GM19455 (cell line): ENCODE data around the gene POLR2M.

Source experiments
- ATAC-seq: cut with Tn5 transposase; IDR thresholded peaks from one replicate; pipeline ENCODE4 v1.9.1; 2021; ENCODE audit not compliant: unreplicated experiment

The POLR2M gene

DNA sequence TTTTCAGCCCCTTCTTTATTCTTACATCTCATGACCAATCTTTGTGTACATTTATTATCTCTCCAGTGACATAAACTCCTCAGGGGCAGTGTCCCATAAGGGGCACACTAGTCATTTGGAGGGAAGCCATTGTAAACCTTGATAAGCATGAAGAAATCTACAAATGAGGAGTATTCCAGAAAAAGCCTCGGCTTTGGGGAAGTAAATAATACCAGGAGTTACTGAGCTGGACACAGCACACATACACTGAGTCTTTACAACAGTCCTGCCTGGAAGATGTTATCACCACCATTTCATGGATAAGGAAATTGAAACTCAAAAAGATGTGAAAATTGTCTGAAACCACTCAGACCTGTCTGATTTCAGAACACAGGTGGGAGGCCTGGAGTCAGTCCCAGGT is 15.4 kb upstream of the POLR2M start:
- no peak for ATAC-seq

DNA sequence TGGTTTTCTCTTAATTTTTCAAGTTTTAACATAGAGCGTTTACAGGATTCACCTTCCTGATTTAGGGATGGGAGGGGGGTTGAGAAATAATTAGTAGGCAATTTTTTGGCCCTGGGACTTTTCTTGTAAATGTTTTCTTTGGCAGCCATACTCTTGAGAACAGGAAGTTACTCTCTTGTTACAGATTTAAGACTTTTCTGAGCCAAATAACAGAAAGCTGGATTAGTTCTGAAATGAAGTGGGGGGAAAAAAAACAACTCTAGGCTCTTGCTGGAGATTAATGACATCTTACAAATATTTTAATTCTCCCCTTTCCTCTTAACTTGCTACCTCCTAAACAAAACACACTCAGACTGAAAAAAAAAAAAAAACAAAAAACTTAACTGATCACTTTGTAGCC is 13.8 kb upstream of the POLR2M start:
- no peak for ATAC-seq

DNA sequence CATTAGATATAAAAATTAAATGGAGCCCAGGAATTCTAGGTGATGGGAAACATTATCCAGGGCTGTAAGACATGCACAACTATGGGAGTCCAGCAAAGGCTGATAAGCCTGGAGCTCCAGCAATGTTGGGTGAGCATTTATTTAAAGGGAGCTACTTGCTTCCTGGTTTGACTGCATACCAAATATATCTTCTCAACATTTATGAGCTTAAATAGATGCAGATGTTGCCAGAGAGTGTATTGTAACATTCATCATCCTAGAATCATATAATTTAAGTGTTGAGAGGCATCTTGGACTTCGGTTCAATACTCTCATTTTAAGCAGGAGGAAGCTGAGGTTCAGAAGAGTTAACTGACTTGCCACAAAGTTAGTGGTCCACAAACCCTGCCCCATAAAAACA is 12.2 kb upstream of the POLR2M start:
- ATAC-seq, result no peak

DNA sequence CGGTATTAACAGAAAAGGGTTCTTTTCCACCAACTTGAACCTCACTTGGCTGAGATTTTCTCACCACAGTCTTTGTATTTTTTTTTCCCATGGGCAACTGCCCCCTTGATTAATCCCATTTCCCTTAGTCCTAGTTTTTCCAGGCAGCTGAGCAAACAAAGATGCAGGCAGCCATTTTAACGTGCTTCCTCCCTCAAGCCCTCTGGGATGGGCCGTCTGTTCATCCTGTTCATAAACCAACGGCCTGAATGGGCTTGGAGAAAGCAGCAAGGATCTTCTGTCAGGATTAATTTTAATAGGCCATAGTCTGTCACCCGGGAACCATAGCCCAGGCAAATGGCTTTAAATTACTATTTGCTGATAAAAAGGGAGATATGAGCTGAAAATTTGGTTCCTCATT is 10.4 kb upstream of the POLR2M start:
- ATAC-seq, result no peak

DNA sequence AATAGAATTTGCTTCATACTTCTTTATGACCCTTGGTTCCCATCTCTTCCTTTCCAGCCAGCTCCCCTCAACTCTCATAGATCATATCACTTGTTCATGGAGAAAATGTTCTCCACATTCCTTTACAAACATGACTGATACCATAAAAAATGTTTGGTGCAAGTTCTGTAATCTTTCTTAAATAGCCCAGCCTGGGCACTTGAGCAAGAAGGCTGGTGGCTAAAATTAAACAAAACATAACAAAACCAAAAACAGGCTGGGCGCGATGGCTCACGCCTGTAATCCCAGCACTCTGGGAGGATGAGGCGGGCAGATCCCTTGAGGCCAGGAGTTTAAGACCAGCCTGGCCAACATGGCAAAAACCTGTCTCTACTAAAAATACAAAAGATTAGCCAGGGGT is 8.9 kb upstream of the POLR2M start:
- no peak for ATAC-seq

DNA sequence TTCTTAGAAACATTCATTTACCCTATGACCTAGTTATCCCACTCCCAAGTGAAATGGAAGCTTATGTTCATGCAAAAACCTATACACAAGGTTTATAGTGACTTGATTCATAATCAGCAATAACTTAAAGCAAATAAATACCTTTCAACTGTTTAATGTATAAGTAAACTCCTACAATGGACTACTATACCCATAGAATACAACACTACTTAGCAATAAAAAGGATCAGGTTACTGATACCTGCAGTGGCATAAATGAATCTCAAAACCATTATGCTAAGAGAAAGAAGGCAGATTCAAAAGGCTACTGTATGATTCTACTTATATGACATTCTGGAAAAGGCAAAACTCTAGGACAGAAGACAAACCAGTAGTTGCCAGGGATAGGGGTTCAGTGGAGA is 8.3 kb upstream of the POLR2M start:
- no peak for ATAC-seq

DNA sequence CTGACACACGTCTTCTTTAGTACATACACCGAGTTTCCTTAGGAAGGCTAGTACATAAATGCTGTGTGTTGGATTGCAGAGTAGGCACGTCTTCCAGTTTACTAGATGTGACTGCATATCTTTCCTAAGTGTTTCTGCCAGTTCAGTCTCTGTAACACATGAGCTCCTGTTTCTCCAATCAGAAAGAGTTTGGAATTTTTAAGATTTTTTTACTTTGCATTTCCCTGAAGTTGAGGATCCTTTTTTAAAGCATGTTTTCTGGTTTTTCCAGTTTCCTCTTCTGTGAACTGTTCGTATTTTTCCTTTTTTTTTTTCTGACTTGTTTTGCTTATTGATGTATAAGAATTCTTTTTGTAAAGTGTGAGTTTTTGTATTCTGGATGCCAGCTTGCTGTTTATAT is 7.5 kb upstream of the POLR2M start:
- ATAC-seq, result no peak

DNA sequence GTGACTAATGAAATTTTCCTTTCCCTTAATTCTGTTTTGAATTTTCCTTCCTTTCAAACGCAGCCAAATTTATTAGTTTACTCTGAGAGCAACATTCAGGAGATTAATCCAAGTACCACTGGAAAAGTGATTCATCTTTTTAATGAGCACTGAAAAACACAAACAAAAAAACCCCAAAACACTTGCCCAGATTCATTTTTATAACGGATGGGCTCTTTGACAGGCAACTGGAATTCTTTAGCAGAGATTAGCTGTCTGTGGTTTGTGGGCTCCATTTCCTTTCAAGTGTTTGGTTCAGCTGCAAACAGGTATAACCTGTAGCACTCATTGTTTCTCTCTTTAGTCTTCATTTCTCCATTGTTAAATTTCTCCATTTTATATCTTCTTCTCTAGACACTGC is 3.1 kb upstream of the POLR2M start:
- no peak for ATAC-seq

DNA sequence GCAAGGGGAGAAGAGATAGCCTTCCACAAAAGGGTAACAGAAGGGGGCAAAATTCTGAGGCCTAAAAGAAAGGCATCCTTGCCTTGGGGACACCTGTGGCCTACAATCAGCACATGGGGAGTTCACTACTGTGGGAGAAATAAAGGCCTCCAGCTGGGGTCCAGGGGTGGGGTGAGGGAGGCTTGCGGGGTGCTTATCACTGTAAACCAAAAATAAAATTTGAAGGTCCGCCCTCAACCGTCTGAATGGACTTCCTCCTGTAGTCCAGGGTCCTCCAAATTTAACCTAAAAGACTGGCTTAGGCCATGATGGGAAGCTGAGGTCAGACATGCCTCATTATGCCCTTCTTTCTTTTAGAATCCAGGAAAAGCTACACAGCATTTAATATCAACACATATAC is 2.1 kb upstream of the POLR2M start:
- no peak for ATAC-seq

DNA sequence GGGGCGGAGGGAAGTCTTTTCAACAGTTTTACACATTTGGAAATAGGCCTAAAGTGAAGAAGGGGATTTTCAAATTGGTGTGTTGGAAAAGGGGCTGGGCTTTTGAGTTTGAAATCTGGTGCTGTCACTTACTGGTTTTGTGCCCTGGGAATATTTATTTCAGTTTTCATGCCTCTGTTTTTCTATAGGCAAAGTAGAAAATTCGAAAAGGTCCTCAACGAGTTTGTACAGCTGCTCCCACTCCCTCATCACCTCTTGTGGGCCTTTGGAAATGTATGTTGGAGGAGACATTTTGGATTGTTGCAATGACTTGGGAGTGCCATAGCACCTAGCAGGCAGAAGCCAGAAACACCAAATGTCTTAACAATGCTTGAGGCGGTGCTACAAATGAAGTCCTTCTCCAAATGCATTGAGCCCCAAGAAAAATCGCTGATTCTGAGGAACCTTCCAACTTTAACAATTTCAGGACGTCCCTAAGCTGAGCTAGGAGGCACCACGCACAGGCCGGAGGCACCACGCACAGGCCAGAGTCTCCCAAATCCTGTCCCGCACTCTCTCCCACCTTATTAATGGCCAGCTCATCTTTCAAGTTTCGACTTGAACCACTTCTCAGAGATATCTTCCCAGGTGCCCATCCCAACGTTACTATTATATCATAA is 639 bp upstream of the POLR2M start:
- ATAC-seq, result no peak

DNA sequence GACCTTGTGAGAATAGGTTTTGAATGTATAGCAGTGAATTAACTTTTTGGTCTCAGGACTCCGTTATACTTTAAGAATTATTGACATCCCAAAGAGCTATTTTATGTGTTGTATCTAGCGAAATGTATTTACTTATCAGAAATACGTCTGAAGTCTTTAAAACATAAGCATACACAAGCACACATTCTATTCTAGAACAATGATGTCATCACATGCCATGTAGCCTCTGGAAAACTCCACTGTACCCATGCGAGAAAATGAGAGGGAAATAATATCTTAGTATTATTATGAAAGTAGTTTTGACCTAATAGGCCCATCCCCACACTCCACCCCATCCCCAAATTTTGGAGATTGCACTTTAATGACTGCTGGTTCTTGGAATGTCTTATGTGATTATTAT is 1.5 kb downstream of the POLR2M start:
- ATAC-seq, result no peak

DNA sequence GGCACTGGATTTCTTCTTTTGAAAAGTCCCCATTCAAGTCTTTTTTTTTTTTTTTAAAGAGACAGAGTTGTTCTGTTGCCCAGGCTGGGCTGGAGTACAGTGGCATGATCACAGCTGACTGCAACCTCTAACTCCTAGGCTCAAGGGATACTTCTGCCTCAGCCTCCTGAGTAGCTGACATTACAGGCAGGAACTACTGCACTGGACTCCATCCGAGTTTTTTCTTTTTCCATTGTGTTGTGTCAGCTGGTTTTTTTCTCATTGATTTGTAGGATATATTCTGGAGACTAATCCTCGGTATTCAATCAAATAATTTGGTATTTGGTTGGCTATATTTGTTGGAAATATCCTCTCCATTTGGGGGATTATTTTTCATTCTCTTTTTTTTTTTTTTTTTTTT is 11.8 kb downstream of the POLR2M start:
- no peak for ATAC-seq

DNA sequence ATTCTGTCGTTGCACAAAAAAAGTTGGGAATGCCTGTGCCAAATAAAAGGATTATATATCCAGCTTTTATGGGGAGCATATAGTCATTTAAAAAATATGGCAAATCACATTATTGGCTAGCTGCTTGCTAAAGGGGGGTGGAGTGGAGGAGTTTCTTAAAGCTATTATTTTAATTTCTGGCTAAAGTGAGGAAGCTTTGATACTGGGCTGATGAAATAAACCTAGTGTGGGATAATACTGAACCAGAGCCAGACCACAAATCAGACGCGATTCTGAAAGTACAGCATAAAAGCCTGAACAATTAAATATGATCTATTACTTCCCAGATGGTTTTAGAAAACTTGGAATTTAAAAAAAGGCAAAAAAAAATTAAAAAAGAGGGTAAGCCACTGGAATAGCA is 14.4 kb downstream of the POLR2M start:
- no peak for ATAC-seq

DNA sequence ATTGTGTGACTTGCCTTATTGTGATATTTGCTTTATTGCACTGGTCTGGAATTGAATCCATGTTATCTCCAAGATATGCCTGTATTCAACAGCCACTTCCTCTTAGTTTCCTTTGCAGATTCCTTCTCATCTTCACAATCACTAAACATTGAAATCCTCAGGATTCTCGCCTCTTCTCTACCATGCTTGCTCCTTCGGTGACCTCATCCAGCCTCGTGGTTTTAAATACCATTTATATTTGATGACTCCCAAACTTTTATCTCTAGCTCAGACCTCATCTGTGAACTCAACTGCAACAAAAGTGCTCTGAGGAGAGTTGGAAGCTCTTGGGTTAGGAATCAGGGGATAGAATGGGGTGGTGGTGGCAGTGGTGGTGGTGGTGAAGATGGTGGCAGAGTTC is 19.9 kb downstream of the POLR2M start:
- ATAC-seq, result no peak

DNA sequence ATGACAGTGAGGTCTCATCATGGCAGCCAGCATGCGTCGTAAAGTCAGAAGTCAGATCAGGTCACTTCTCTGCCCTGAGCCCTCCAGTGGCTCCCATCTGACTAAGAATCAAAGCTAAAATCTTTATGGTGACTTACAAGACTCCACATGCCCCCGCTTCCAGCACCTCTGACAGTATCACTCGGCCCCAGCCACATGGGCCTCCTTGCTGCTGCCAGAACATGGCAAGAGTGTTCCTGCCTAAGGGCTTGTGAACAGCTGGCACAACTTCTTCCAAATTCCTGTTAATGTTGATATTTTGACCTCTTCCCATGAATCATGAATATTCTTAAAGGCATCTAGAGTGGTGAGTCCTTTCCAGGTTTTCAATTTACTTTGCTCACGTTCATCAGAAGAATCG is 20.5 kb downstream of the POLR2M start:
- no peak for ATAC-seq

DNA sequence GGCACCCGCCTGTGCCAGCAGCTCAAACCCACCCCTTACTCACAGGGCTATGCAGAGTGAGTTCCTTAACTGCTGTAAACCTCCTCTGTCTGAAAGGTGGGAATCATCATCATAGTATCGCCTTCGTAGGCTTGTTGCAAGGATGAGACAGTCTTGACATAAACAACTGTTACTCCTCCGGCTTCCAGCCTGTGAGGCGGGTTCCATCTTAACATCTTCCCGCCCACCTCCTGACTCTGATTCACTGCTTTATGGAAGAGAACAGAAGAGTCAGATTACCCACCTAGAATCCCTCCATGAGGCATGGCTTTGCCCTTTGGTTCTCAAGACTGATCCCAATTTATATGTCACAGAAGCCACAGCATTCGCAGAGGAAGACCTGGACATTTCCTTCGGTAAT is 21.9 kb downstream of the POLR2M start:
- ATAC-seq, result no peak

DNA sequence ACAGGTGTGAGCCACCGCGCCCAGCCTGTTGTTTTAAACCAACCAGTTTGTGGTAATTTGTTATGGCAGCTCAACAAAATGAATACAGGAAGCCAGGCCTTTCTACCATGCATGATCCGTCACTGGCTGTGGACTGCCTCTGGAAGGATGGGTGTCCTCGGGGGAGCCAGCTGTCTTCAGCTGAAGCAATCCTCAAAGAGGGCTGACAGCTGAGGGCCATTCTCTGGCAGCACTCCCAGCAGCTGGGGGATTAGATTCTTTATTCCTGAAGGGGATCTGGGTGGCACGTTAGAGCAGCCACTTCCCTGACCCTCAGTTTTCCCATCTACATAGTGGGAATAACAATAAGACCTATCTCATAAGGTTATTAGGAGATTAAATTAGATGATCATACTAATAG is 24.4 kb downstream of the POLR2M start:
- ATAC-seq, result no peak

DNA sequence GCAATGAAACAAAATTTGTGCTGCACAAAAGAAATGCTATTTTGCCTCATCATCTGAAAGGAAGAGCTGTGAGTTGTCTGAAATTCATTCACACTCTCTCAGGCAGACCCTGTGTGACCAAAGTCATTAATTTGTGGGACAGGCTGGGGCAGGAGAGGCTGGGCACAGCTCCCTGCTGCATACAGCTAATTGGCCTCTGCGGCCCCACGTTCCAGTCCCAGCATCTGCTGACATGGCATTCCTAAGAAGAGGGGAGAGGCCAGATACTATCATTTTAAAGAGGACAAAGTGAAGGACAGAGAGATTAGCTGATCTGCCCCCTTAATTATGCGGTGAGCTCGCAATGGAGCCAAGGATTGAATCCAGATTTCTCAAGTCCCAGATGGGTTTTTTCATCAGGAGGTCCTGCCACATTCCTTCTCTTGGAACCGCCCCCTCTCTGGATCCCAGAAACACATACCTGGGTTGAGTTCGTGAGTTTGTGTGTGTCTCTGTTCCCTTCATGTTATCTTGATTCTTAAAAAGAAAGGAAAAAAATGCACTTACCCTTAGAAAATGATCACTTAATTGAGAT is 25.1 kb downstream of the POLR2M start:
- no peak for ATAC-seq

DNA sequence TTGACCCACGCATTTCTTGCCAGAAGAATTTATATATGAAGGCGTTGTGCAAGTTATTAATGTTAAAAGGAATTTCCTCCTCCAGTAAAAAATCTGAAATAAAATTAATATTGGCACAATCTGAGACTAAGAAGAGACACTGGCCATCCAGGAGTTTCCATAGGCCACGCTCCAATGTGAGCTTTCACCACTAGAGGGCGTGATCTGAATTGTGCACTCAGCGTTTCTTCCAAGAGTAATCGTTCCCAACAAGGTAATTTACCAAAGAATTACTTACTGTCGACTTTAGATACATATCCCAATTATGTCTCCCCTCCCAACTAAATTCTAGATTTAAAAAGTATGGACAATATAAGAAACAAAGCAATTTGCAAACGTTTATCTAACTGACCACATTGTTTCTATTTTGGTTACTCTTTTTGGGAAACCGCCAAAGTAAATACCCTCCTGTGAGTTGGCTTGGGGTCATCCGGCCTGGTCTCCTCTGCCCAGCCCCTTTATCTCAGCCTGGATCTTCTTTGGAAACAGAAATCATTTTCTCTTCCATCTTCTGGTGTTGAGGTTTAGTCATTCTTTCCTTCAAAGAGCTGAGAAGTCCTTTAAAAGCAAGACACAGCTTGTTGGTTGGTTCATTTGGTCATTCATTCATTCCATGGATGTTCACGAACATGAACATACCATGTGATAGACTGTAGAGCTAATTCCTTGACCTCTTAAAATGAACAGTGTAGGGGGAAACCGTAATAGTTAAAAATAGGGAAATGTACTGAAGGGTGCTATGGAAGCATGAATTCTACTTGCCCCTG is 26.2 kb downstream of the POLR2M start:
- no peak for ATAC-seq

DNA sequence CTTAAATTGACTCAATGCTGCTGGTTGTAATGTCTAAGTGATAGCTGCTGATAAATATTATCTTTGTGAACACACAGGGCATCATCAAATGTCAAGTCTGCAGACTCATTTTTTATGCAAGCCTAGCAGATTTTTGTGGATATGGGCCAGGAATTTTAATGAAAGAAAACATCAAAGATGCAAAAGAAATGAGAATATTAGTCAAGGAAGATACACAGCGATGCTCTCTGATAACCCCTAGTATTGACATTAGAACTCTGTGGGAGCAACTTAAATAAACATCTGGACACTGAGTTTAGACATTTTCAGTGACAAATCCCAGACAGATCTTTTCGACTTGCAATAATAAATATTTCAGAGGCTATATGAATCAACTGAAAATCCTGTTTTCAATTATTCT is 28.3 kb downstream of the POLR2M start:
- no peak for ATAC-seq

DNA sequence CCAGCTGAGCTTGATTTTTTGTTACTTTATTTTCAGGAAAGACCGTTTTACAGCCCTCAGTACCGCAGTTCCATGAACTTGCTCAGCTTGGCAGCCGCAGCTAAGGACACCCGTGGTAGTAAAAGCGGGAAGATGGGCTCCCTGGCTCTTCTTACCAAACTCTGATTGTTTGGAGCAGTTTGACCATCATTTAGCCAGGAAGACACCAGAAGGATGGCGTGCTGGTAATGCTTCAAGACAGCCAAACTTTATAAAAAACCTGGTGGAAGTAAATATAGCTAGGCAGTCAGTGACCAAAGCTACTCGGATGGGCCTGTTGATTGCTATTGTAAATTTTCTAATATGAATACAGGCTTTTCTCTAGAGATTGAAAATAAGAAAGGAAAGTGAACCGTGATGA is 28.9 kb downstream of the POLR2M start:
- ATAC-seq, result no peak

DNA sequence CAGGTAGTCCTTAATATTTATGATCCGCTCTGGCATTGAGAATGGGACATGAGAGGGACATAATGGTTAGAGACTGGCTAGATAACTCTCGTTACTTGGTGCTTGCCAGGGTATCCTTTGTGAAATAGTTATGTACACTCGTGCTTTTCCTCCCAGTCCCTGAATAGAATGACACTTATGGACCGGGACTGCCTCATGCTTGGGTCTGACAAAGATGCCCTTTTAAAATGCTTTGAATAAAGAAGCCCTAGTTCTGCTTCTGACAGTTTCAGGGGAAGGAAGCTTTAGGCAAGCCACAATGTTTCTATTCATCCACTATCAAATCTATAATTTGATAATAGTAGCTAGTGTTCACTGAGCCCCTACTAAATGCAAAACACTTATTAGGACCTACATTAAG is 29.4 kb downstream of the POLR2M start:
- no peak for ATAC-seq

DNA sequence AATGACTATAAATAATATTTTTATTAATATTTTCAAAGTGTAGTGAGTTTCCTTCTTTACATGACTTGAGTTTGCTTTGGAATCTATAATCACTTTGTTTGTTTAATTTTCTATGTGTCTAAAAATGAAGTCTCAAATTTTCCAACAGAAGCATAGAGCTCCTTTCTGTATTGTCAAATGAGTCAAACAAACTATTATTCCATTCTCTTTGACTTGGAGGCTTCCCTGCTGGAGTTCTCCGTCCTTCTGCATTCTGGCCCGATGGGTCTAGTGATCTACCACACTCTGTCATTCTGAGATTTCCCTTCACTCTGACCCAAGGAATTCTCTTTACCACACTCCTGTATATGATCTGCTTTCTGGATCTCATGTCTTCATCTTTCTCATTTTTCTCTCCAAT is 30.1 kb downstream of the POLR2M start:
- no peak for ATAC-seq
